GM19193 (cell line): ENCODE data around the gene WDR20.
A peak's percentile ranks its signal among the peaks of the same experiment; 100 is the strongest.

ENCODE experiments used
- POLR2A ChIP-seq: IDR thresholded peaks from 4 replicates; pipeline ENCODE4 v1.6.1; 2011; ENCODE audit not compliant: insufficient read depth, insufficient read length; ENCODE audit errors: extremely low read depth

WDR20 gene, protein sequence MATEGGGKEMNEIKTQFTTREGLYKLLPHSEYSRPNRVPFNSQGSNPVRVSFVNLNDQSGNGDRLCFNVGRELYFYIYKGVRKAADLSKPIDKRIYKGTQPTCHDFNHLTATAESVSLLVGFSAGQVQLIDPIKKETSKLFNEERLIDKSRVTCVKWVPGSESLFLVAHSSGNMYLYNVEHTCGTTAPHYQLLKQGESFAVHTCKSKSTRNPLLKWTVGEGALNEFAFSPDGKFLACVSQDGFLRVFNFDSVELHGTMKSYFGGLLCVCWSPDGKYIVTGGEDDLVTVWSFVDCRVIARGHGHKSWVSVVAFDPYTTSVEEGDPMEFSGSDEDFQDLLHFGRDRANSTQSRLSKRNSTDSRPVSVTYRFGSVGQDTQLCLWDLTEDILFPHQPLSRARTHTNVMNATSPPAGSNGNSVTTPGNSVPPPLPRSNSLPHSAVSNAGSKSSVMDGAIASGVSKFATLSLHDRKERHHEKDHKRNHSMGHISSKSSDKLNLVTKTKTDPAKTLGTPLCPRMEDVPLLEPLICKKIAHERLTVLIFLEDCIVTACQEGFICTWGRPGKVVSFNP

DNA sequence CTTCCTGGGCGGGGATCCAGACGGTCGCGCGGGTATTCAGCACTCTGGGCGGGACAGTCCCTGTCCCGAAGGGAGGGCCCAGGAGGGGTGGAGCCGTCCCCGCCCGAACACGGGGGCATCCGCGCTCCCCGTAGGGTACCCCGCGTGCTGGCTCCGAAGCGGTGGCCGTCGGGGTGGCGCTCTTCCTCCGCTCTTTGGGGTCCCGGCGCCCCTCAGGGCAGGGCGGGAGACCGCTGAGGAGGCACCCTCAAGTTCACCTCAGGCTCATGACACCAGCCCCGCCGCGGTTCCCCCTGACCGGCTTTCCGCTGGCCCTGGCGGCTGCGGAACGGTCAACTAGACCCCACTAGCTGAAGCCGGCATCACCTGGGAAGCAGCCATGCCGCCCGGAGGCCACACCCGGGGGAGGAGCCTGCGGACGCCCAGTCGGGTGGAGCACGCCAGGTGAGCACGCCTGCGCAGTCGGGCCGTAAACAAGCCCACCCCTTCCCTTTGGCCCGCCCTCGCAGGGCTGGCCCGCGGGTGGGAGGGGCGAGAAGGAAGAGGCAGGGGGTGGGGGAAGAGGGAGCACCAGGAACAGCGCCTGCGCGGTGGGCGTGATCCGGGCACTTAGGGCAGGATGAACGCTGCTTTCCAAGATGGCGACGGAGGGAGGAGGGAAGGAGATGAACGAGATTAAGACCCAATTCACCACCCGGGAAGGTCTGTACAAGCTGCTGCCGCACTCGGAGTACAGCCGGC is at the start of gene WDR20:
TSS of gene WDR20 (plus strand) at position 612 of the 741 bp plus-strand sequence. CDS start at position 639, 27 bp downstream.
- TF ChIP-seq POLR2A, result peak; percentile 70

DNA sequence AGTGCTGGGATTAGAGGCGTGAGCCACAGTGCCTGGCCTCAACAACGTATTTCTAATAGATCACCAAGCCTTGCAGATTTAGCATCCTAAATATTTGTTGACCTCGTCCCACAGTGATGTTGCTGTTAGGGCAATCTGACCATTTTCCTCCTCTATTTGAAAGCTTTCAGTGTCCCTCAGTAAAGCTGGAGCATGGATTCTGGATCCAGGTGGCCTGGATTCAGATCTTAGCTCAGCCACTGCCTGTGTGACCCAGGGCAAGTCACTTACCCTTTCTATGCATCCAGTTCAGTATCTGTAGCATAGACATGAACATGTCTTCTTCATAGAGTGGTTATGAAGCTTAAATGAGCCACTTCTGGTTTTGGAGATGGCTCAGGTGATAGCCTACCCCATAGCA is 49.0 kb upstream of the WDR20 start:
- TF ChIP-seq POLR2A, result no peak

DNA sequence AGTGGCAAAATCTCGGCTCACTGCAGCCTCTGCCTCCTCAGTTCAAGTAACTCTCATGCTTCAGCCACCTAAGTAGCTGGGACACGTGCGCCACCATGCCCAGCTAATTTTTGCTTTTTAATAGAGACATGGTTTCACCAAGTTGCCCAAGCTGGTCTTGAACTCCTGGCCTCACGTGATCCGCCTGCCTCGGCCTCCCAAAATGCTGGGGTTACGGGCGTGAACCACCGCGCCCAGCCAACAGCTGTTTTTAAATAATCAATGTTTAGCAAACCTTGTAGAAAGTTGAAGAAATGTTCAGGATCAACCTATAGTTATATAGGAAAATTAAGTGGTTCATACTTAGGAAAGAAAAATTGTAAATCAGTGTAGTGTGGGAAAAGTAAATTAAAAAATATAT is 46.9 kb upstream of the WDR20 start:
- no peak for TF ChIP-seq POLR2A

DNA sequence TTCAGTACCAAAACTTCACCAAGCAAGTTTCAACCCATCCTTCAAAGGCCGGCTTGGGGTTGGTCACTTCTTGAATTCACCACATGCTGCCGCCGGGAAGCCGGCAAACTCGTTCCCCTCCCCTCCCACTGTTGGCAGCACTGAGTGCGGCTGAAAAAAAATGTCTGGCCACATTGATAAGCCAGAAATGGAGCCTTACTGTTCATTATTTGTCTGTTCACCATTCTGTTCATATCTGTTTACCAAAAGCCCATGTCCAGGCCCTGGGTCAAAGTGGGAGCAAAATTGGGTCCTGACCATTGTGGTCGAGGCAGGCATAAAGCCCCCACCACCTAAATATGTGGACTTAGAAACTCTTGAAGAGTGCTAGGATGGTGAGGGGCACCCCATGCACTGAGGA is 45.6 kb upstream of the WDR20 start:
- no peak for TF ChIP-seq POLR2A

DNA sequence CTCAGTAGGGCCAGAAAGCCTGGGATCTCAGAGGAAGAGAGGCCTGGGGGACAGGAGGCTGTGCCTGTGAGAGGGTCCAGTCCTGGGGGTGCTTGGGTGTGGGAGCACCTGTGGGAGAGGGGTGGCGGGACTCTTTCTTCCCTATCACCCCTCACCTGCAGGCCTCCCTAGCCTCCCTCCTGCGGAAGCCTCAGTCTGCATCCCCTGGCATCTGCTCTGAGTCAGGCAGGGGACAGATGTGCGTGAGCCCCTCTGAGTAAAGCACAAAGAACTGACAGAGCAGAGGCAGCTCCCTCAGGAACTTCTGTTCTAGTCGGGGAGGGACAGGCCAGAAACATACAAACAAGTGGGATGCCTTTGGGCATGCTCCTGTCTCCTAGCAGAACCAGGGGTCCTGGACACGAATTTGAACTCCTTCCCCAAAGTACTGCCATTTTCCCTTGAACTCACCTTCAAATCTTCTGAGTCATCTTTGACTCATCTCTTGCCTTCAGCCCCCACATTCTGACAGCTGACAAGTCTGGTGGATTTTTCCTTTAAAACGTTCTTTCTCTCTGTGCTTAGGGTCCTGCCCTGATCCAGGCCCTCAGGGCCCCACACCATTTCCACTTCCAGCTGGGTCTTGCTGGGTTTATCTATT is 44.3 kb upstream of the WDR20 start:
- no peak for TF ChIP-seq POLR2A

DNA sequence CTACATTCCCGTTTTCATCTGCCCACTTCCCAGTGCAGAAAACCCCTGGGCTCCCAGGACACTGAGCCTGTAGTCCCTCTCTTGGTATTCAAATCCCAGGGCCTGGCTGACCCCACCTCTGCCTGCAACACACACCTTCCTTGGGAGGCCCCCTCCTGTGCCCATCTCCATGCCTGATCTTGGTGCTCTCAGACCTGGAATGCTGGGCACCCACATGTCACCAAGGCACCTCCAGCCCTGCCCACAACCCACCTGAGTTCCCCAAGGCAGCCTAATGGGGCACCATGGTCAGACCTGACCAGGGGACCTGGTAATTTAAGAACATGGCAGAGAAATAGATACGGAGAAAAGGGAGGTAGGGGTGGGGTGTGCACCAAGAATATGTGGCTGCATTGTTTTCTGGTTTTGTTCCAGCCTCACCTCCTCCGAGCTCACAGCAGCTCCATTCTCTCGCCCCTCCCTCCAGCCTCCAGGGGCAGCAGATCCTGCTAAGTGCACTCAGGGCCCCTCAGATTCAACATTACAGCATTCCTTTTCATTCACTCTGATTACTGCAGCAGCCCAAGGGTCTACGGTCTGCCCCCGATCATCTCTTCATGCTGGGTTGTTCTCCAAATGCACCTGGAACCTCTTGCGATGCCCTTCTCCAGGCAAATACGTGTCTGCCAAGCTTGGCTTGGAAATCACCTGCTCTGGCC is 43.7 kb upstream of the WDR20 start:
- TF ChIP-seq POLR2A, result no peak

DNA sequence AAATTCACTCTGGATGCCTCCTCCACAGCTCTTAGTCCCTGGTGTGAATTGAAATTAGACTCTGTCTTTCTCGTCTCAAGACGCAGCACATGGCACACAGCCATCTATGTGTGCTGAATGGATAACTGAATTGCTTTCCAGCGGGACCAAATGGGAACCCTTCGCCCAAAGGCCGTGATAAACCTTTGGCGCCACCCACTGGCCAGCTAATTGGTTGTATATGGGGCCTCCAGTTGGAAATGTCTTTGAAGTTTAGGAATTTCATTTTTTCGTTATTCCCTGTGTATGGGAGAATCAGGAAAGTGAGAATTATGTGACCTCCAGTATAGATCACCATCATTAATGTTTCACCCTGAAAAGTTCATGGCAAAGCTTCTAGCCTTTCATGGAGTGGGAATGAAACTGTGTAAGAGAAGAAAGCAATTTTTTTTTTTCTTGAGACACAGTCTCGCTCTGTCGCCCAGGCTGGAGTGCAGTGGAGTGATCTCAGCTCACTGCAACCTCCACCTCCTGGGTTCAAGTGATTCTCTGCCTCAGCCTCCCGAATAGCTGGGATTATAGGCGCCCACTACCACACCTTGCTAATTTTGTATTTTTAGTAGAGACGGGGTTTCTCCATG is 43.0 kb upstream of the WDR20 start:
- TF ChIP-seq POLR2A, result no peak

DNA sequence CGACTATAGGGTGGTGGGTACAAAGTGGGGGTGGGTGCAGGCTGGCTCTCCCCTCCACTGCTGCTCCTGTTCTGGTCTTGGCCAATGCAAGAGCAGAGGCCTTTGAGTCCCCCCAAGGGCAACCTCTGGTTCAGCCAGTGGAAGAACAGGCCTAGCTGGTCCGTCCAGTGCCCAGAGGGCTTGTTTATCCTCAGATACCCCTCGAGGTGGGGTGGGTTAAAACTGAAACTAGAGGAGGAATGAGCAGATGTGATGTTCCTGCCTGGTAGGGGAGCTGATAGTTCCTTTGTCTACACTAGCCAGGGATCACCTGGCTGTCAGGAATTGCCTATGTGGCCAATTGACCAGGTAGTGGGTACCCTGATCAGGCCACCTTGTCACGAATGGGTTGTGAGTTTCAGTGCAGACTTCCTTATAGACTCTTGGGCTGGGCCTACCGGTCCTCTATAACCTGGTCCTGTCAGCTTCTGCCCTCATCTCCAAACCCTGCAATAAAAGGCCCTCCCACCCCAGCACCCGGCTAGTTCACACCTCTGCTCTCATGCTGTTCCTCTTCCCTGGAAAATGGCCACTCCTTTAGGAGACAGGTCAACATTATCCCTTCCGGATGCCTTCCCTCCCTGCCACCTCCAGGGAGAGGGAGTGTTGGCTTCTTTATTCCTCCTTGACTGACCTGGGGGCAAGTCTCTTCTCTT is 42.1 kb upstream of the WDR20 start:
- no peak for TF ChIP-seq POLR2A

DNA sequence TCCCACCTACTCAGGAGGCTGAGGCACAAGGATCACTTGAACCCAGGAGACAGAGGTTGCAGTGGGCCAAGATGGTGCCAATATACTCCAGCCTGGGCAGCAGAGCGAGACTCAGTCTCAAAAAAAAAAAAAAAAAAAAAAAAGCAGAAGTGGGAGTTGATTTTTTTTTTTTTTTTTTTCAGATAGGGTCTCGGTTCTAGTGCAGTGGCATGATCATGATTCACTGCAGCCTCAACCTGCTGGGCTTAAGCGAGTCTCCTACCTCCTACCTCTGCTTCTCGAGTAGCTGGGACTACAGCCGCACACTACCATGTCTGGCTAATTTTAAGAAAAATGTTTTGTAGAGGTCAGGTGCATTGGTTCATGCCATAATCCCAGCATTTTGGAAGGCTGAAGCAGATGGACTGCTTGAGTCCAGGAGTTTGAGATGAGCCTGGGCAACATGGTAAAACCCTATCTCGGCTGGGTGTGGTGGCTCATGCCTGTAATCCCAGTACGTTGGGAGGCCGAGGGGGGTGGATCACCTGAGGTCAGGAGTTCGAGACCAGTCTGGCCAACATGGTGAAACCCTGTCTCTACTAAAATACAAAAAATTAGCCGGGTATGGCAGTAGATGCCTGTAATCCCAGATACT is 36.5 kb upstream of the WDR20 start:
- no peak for TF ChIP-seq POLR2A

DNA sequence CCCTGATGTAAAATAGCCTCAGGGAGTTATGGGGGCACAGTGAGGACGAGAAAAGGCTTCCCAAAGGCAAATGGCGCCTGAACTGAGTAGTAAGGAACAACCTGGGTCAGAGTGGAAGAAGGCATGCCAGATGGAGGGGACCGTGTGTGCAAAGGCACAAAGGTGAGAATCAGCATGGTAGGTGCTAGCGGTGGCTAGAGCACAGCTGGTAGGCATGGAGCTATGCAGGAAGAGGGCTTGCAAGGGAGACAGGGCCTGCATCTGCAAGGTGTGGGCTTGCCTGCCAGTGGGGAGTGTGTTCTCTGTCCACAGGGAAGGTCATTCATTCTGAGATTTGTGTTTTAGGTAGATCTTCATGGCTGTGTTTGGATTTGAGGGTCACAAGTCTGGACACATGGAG is 34.3 kb upstream of the WDR20 start:
- TF ChIP-seq POLR2A, result no peak

DNA sequence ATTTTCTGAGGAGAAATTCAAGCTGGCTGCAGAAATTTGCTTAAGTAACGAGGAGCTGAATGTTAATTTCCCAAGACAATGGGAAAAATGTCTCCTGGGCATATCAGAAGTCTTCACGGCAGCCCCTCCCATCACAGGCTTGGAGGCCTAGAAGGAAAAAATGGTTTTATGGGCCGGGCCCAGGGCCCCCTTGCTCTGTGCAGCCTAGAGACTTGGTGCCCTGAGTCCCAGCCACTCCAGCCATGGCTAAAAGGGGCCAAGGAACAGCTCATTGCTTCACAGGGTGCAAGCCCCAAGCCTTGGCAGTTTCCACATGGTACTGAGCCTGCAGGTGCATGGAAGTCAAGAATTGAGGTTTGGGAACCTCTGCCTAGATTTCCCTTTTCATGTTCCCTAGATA is 28.6 kb upstream of the WDR20 start:
- TF ChIP-seq POLR2A, result no peak

DNA sequence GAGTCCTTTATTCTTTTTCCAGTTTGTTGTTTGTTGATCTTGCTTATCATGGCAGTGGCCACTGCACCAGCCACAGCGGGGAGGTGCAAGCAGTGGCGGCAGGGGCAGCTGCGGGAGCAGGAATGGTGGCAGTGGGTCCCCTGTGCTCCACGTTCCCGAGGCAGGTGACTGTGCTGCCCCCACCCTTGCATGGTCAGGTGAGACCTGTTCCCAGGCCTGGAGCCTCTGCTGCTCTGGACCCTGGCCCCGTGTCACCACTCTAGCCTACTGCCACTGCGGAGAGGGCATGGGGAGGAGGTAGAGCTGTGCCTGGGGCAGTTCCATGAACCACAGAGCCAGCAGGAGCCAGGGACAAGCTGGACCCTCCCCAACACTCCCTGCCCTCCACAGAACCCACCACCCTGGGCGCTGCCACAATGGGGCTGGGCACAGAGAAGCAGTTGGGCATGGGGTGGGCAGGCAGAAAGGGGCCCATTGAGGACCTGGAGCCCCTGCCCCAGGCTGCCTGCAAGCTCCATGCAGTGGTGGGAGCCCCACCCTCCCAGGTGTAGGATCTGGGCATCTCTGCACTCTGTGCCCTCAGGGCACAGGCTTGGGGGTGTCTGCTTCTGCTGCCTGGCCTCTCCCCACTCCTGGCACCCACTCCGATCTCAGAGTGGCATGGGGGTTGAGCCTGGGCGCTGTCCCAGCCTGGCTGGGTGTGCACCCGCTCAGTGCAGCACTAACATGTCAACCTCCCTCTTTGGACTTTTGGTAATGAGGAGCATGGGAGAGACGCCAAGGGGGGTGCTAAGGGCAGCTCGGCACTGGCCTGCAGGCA is 23.1 kb upstream of the WDR20 start:
- TF ChIP-seq POLR2A, result no peak

DNA sequence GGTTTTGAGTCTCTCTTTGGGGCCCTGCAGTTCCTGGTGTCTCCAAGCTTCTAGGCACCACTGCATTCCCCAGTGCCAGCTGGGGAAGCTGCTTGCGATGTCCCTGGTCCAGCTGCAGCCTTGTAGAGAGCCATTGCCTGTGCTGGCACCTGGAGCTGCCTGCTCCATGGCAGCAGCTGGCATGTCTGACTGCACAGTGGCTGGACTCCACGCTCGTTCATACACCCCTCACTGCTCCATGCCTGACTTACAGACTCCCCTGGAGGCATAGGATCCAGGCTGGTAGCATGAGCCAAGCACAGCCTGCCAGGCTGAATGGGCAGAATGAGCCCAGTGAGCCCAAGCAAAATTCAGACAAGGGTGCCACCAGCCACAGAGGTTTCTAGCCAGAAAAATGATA is 21.8 kb upstream of the WDR20 start:
- TF ChIP-seq POLR2A, result no peak

DNA sequence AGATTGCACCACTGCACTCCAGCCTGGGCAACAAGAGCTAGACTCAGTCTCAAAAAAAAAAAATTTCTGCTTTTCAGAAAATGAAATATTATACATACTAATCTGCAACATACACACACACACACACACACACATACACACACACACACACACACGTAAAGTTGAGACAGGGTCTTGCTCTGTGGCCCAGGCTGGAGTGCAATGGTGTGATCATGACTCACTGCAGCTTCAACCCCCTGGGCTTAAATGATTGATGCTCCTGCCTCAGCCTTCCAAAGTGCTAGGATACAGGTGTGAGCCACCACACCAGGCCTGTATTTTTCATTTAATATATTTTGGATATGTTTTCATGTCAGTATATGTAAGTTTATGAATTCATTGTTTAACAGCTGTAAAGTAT is 18.8 kb upstream of the WDR20 start:
- no peak for TF ChIP-seq POLR2A
